DMS153 (cell line): Measurements from ENCODE around the gene TOMM20L.
"Not testable (repeated sequence)": the region's sequence is repeated elsewhere in the genome, so short reads cannot be mapped to it uniquely, and the experiment has no call there.

ENCODE experiments used
- DNase-seq: peaks from one replicate; lab custom pipeline; 2025; lab: John Stamatoyannopoulos, UW

Gene TOMM20L

DNA sequence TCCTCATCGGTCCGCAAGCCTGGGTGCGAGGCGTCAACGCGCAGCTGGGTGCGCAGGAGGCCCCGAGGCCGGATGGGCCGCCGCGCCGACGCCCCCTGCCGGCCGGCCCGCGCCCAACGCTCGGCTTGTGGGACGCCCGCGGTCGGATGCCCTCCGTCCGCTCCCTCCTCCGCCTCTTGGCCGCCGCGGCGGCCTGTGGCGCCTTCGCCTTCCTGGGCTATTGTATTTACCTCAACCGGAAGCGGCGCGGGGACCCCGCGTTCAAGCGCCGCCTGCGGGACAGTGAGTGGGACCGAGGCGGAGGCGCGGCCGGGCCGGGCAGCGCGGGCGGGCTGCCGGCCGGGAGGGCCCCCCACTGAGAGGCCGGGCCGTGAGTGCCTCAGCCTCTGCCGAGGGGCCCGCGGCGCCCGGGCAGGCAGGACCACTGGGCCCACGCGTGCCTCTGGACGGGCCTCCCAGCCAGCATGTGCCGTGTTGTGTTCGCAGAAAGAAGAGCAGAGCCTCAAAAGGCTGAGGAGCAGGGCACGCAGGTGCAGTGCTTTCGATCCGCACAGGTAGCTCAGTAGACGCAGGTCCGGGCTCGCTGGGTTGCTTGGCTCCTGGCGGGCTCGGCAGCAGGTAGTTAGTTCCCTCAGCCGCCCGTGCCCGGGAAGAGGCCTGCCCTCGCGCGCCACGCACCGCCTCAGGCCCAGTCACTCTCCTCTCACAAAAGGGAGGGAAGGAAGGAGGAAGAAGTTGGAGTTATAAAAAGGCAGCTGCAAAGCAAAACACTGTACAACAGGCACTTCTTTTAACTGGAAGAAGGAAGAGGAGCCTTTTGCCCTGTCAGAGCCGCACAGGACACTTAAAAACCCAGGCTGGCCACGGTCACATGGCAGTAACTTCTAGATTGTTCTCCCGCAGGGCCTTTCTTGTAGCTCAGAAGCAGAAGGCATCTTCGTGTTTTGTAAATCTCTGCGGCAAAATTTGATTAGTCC, at the start of gene TOMM20L:
TSS of gene TOMM20L (plus strand) at position 119 of the 977 bp plus-strand sequence. CDS start at position 147, 28 bp downstream.
- DNase-seq, result peak; percentile 56

DNA sequence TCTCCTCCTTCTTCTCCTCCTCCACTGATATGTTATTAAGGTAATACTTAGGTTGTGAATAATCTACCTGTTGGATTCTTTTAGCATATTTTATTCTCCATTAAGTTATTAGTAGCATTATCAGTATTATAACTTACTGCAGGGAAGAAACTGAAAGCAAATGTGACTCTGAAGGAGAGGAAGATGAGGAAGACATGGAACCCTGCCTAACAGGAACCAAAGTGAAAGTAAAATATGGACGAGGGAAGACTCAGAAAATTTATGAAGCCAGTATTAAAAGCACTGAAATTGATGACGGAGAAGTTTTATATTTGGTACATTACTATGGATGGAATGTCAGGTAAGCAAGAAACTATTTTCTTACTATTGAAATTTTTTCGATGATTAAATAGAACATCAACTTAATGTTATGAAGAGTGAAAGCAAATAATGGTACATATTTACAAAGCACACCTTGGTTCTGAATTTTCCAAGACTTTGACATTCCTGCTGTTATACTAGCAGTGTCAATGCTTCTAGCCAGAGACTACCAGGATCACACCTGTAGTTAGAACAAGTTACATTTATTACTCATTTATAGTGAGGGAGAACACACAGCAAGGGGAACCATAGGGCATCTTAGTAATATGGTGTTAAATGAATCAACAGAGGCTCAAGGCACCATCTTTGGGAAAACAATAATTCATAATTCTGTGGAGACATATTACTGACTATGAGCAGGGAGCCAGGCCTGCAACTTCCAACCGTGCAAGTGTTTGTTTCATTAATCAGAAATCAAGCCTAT, 42.0 kb upstream of the TOMM20L start:
- DNase-seq, result no peak

DNA sequence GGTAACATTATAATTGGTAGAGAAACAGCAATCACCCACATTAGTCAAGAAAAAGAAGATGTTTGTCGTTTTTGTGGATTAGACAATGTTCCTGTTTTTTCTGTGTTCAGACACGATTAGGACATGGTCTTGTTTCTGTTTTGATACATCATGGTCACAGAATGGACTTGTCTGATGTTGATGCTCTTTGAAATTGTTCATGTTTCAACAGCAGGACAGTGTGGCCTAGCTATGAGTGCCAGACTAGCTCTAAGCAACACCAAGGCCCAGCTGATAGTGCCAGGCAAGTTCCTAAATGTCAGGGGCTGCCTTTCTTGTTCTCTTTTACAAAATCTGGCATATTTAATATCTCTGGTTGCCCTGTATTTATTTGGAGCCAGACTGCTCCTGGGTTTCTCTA, 40.9 kb upstream of the TOMM20L start:
- DNase-seq, result no peak

DNA sequence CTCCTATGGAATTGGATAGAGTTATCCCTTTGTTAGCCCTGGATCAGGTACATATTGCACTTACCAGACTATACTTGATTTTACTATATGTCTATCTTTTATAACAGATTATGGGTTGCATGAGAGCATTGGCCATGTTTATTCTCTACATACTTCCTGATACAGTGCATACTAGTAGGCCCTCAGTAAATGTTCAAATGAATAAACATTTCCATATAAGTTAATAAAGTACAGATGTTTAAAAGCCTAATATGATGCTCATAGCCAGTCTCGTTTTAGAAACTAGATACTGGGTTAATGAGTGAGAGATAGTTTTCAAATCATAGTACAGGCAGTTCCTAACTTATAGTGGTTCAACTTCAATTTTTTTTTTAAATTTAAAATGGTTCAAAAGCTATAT, 39.5 kb upstream of the TOMM20L start:
- DNase-seq, result no peak

DNA sequence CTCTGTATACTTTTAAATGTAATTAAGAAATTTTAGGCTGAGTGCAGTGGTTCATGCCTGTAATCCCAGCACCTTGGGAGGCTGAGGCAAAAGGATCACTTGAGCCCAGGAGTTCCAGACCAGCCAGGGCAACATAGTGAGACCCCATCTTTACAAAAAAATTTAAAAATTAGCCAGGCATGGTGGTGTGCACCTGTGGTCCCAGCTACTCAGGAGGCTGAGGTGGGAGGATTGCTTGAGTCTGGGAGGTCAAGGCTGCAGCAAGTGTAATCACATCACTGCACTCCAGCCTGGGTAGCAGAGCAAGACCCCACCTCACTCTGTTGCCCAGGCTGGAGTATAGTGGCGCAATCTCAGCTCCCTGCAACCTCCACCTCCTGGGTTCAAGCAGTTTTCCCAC, 33.5 kb upstream of the TOMM20L start:
- not testable (repeated sequence) for DNase-seq

DNA sequence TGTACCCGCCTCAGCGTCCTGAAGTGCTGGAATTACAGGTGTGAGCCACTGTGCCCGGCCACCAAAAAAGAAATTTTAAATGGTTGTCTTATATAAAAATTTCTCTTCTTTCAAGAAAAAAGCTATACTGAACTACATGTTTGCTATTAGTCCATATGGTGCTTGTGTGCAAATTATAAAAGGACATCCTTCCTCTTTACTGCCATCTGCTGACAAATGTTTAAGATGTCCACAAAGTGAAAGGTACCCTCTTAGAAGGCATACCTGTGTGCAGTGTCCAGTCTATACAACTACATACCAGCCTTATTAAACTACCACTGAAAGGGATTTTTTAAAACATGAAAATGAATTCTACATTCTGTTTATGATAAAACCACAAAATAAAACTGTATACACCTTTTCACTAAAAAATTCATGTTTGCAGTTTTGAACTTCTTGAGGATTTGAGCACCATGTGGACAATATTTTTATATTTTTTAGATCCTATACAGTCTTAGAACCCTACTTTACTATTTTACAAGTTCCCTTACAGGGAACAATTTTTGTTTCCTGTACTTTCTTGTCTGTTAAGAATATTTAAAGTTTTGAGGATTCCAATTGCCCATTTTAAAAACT, 32.8 kb upstream of the TOMM20L start:
- peak; percentile 54 for DNase-seq

DNA sequence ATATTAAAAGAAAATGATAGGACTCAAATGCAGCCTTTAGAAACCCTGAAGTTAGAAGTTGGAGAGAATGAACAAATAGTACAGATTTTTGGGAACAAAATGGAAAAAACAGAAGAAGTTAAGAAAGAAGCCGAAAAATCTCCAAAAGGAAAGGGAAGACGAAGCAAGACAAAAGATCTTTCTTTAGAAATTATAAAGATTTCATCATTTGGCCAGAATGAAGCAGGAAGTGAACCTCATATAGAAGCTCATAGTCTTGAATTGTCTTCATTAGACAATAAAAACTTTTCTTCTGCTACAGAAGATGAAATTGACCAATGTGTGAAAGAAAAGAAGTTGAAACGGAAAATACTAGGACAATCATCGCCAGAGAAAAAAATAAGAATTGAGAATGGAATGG, 31.4 kb upstream of the TOMM20L start:
- no peak for DNase-seq

DNA sequence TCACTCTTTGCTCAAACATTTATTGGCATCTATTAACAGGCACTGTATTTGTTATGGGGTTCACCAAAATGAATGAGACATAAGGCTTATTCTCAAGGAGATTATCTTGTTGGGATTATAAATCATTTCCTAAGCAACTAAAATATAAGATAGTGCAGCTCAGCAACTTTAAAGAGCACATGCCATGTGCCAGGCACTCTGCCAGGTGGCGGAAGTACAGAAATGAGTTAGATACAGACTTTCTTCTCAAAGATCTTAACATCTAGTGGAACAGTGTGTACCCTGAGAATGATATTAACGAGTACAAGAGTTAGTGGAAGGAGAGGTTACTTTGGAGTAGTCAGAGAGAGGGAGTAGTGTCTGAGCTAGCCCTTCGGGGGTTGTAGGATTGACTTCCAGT, 28.4 kb upstream of the TOMM20L start:
- DNase-seq, result no peak

DNA sequence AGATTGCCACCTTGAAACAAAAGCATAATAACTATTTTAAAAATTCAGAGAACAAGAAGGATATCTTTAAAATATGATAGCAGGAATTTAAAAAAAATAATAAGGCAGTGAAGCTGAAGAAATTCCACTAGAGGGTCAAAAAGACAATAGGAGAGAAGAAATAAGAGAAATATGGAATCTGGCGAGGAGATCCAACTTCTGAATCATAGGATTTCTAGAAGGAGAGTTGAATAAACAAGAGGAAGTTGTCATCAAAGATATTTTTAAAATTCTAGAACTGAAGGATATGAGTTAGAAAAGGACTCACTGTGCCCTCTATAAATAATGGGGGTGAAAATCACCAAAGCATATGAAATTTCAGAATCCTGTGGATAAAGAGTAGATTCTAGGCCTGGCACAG, 26.8 kb upstream of the TOMM20L start:
- no peak for DNase-seq

DNA sequence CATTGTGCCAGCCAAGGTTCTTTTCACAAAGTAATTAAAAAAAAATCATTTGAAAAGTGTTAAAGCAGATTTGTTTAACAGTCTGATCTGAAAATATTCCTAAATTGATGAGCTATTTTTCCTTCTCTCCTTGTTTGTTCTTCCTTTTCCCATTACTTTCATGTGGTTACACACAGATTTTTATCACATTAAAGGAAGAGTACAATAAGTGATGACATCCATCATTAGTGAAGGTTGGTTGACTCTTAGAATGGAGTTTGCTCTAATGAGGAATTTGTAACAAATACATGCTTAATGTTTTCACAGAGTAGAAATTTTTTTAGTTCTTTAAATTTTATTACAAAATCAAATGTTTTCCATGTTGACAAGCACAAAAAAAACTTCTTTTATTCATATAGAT, 18.9 kb upstream of the TOMM20L start:
- no peak for DNase-seq

DNA sequence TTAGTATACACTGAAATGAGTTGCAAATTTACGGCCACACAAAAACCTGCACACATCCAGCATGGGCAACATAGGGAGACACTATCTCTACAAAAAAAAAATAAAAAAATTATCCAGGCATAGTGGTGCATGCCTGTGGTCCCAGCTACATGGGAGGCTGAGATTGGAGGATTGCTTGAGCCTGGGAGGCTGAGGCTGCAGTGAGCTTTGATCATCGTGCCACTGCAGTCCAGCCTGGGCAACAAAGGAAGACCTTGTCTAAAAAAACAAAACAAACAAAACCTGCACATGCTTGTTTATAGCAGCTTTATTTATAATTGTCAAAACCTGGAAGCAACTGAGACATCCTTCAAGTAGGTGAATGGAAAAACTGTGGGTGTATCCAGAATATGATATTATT, 4.9 kb upstream of the TOMM20L start:
- DNase-seq, result no peak

DNA sequence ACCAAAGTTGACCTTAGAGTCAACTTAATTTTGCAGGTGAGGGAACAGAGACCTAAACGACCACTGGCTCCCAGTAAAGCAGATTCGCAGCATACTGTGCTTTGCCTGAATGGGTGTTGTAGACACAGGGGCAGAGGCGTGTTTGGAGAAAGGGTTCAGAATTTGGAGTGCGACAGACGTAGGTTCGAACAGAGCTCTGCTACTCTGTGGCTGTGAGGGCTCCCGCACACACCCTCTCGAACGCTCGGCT, 243 bp upstream of the TOMM20L start:
- DNase-seq, result no peak

DNA sequence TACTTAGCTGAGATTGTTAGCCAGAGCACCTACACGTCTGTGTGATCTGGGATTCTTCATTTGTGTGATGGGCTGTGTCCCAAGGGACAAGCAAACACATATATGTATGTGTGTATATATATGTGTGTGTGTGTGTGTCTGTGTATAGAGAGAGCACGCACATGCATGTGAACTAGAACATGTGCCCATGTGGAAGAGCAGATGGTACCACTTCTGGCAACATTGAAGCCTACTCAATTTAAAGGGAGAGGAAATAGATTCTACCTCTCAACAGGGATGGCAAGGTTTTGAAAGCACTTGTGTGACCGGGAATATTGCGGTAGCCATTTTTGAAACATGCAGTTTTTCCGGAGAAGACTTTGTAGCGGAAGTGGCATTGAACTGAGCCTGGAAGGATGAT, 1.4 kb downstream of the TOMM20L start:
- no peak for DNase-seq

DNA sequence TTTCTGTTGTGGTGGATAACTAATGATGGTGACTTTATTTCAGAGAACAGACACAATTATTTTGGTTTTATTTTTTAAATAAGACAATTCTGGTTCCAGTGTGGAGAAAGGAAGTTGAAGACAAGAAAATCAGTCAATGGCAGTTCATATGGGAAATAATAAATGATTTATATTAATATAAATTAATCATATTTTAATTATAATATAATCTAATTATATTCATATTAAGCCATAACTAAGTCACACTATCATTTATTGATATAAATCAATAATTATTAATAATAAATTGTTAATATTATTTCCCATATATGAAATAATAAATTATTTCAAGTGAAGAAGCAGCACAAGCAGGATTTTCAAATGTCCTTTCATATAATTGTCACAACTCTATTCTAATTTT, 2.8 kb downstream of the TOMM20L start:
- no peak for DNase-seq

DNA sequence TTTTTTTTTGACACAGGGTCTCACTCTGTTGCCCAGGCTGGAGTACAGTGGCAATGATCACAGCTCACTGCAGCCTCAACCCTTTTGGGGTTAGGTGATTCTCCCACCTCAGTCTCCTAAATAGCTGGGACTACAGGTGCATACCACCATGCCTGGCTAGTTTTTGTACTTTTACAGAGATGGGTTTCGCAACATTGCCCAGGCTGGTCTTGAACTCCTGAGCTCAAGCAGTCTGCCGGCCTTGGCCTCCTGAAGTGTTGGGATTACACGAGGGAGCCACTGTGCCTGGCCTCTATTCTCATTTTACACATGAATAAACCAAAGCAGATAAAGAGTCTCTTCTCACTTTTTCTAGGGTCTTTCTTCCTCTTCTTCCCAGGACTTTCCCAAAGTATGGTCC, 3.2 kb downstream of the TOMM20L start:
- DNase-seq, result no peak

DNA sequence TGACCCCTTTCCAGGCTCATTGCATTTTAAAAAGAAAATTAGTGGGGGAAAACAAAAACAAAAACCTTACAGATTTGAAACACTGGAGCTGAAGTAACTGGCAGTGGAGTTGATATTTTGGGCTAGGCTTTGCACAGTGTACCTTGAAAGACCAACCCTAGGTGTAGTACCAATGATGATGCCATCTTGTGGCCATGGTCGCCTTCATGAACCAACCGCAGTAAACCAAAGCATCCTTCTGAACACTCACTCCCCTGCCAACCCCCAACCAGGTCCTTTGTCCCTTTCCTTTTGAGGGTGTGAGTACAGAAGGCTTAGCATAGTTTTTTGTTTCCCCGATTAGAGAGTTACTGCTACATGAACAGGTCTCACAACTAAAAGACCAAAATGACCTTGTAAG, 5.9 kb downstream of the TOMM20L start:
- DNase-seq, result no peak

DNA sequence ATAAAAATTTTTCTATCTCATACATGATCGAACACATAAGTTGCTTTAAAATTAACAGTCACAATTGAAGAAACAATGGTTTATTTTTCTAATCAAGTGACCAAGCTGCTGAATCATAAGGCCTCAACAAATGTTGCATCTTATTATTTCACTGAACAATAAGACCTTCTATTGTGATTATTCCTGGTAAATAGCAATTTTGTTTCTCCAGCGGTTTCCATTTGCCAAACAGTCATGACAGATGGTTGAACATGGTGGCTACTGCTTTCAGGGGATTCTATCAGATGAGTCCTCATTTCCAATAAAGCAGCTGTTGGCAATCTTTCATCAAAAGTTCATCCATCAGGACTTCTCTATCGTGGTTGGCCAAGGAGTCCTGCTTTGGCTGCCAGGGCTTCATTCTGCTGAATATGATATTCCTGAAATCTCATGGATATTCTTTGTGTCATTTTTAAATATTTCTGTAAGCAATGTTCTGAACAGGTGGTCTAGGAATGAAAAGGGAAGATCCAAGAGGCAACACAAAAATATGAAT, 13.0 kb downstream of the TOMM20L start:
- no peak for DNase-seq

DNA sequence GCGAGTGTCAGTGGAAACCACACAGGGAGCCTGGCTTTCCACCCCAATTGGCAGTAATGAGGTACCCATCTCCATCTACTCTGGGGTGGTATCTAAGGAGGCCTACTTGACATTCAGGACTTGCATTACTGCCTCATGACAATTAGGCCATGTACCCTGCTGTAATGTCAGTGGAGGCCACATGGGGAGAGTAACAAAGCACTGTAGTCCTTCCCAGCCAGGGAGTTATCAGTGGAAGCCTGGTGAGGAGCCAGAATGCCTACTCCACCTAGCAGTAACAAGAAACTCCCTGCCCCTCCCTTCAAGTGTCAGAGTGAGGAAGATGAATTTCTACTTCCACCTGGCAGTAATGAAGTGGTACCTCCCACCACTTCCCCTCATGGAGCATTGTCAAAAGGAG, 19.1 kb downstream of the TOMM20L start:
- DNase-seq, result no peak

DNA sequence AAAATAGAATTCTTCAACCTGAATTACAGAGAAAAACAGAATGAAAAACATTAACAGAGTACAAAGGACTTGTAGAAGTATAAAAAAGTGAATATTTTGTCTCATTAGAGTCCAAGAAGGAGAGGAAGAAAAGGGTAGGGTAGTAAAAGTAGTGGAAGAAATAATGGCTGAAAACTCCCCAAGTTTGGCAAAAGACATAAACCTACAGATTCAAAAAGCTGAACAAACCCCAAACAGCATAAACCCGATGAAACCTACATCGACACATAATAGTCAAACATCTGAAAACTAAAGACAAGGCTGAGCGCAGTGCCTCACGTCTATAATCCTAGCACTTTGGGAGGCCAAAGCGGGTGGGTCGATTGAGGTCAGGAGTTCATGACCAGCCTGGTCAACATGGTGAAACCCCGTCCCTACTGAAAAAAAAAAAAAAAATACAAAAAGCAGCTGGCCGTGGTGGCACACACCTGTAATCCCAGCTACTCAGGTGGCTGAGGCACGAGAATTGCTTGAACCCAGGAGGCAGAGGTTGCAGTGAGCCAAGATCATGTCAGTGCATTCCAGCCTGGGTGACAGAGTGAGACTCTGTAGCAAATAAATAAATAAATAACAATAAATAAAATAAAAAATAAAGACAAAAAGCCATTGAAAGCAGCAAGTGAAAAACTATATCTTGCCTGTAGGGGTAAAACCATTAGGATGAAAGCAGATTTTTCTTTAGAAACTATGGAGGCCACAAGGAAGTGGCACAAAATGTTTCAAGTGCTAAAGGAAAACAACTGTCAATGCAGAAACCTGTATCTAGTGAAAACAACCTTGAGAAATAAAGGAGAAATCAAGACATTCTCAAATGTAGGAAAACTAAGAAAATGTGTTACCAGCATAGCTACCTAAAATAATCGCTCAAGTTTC, 20.2 kb downstream of the TOMM20L start:
- no peak for DNase-seq

DNA sequence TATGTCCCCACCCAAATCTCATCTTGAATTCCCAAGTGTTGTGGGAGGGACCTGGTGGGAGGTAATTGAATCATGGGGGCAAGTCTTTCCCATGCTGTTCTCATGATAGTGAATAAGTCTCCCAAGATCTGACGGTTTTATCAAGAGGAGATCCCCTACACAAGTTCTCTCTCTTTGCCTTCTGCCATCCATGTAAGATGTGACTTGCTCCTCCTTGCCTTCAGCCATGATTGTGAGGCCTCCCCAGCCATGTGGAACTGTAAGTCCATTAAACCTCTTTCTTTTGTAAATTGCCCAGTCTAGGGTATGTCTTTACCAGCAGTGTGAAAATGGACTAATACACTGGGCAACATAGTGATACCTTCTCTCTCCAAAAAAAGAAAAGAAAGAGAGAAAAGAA, 21.2 kb downstream of the TOMM20L start:
- not testable (repeated sequence) for DNase-seq

DNA sequence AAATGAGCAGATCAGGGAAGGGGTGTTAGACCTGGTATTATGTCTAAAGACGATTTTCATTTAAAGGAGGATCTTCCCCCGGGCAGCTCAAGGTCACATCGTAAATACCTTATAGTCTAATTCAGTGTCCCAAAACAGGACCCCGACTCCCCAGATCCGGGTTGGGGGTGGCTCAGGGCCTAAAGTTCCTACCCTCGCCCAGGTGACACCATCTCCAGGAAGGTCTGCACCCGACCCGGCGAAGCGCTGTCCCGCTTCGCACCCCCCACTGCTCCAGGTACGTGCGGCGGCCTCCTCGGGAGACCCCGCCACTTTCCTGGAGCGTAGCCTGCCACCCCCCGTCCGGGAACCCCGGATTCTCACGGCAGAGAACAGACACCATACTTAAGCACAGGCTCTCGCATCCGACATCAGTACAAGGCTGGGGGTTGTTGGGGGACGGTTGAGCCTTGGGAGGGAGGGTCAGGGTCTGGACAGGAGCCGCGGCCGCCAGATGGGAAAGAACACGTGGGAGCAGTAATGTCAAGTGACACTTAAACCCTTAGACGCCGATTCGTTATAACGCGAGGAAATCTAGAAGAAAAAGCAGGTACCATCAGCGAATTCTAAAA, 31.0 kb downstream of the TOMM20L start:
- peak; percentile 55 for DNase-seq
